AG09309 (cell line): ENCODE measurements around the gene APBA2.

ENCODE experiments used
- DNase-seq: peaks from one replicate; pipeline ENCODE4 v3.0.0-alpha.2; 2010; ENCODE audit warnings: low read depth
- H3K4me3 ChIP-seq: 2 replicates; pipeline ENCODE4 v1.5.1; 2011; ENCODE audit warnings: mild to moderate bottlenecking, low read depth, low read length, moderate library complexity; ENCODE audit not compliant: control insufficient read depth
- CTCF ChIP-seq: IDR thresholded peaks from 2 replicates; pipeline ENCODE4 v1.5.1; 2011; ENCODE audit warnings: mild to moderate bottlenecking, low read depth, low read length, inconsistent platforms; ENCODE audit not compliant: insufficient read depth, control insufficient read depth; ENCODE audit errors: missing control alignments

Gene APBA2

GRCh38 chr15:29031502-29032228 is 145.9 kb downstream of the APBA2 start:
- no peak for TF ChIP-seq CTCF
- no peak overlapping the region for H3K4me3 ChIP-seq
- no peak for DNase-seq

- TF ChIP-seq CTCF, result no peak
- no peak overlapping the region for H3K4me3 ChIP-seq
- no peak for DNase-seq
Observed at GRCh38 chr15:29032229-29032625, 146.5 kb downstream of the APBA2 start.

GRCh38 chr15:29032751-29033150 is 147.0 kb downstream of the APBA2 start:
- DNase-seq, result no peak
- no peak overlapping the region for H3K4me3 ChIP-seq
- no peak for TF ChIP-seq CTCF

GRCh38 chr15:29034151-29034550 is 148.4 kb downstream of the APBA2 start:
- DNase-seq, result no peak
- no peak overlapping the region for H3K4me3 ChIP-seq
- no peak for TF ChIP-seq CTCF

GRCh38 chr15:29034593-29035335 is 149.0 kb downstream of the APBA2 start:
- DNase-seq, result no peak
- no peak for TF ChIP-seq CTCF
- no peak overlapping the region for H3K4me3 ChIP-seq

- no peak for TF ChIP-seq CTCF
- no peak overlapping the region for H3K4me3 ChIP-seq
- no peak for DNase-seq
Observed at GRCh38 chr15:29035336-29036285, 149.8 kb downstream of the APBA2 start.
